ENCODE measurements around the gene TANGO2.
A peak's percentile ranks its signal among the peaks of the same experiment; 100 is the strongest.

Gene TANGO2

GRCh38 chr22:19983741-19984140 lies 37.2 kb upstream of the TANGO2 start:
- no peak for DNase-seq (ENCODE audit: low read depth in 2 of 2)

GRCh38 chr22:19984201-19984753 lies 36.6 kb upstream of the TANGO2 start:
- no peak for DNase-seq (ENCODE audit: low read depth in 2 of 2)

GRCh38 chr22:19984851-19985811 lies 35.8 kb upstream of the TANGO2 start:
- no peak for DNase-seq (ENCODE audit: low read depth in 2 of 2)

- DNase-seq (ENCODE audit: low read depth in 2 of 2) = no peak
Measured at GRCh38 chr22:19986011-19986409, 34.9 kb upstream of the TANGO2 start.

- peak; percentile 38 to 55 for DNase-seq (ENCODE audit: low read depth in 2 of 2)
Measured at GRCh38 chr22:19986410-19987341, 34.2 kb upstream of the TANGO2 start.

GRCh38 chr22:19987394-19988306 lies 33.3 kb upstream of the TANGO2 start:
- DNase-seq (ENCODE audit: low read depth in 2 of 2) = no peak

- DNase-seq (ENCODE audit: low read depth in 2 of 2) = no peak
Measured at GRCh38 chr22:19988331-19988808, 32.5 kb upstream of the TANGO2 start.

- no peak for DNase-seq (ENCODE audit: low read depth in 2 of 2)
Measured at GRCh38 chr22:19988965-19989724, 31.8 kb upstream of the TANGO2 start.

- no peak for DNase-seq (ENCODE audit: low read depth in 2 of 2)
Measured at GRCh38 chr22:19989725-19990067, 31.2 kb upstream of the TANGO2 start.

- no peak for DNase-seq (ENCODE audit: low read depth in 2 of 2)
Measured at GRCh38 chr22:19990188-19990587, 30.7 kb upstream of the TANGO2 start.

- no peak for DNase-seq (ENCODE audit: low read depth in 2 of 2)
Measured at GRCh38 chr22:19990609-19991394, 30.1 kb upstream of the TANGO2 start.

- no peak for DNase-seq (ENCODE audit: low read depth in 2 of 2)
Measured at GRCh38 chr22:19991395-19991644, 29.6 kb upstream of the TANGO2 start.

GRCh38 chr22:19991645-19992451 lies 29.1 kb upstream of the TANGO2 start:
- DNase-seq (ENCODE audit: low read depth in 2 of 2) = no peak

GRCh38 chr22:19992481-19992911 lies 28.4 kb upstream of the TANGO2 start:
- DNase-seq (ENCODE audit: low read depth in 2 of 2) = no peak

GRCh38 chr22:19992921-19993355 lies 28.0 kb upstream of the TANGO2 start:
- DNase-seq (ENCODE audit: low read depth in 2 of 2) = no peak

- no peak for DNase-seq (ENCODE audit: low read depth in 2 of 2)
Measured at GRCh38 chr22:19993926-19994325, 27.0 kb upstream of the TANGO2 start.

- DNase-seq (ENCODE audit: low read depth in 2 of 2) = no peak
Measured at GRCh38 chr22:19994851-19995610, 25.9 kb upstream of the TANGO2 start.
